A673 (cell line): Measurements from ENCODE around the gene OR10J1. TPM values are rescaled to one million over a fixed set of nuclear protein-coding genes. Genes with fewer than 3 reads are reported as not detected.
A peak's percentile ranks its signal among the peaks of the same experiment; 100 is the strongest.

Experiments
- BruUV-seq: library from RNA; stranded (reverse); fragments of 400-500 nt; replicated peaks from 2 replicates; lab custom pipeline; 2021; lab: Mats Ljungman, UMichigan
- CTCF ChIA-PET: fragments of 300-600 bp; sonication (Branson Sonifier 250); formaldehyde crosslinking; loops from one replicate; lab custom pipeline; 2022; ENCODE audit warnings: antibody characterized with exemption; lab: Charles Lee
- POLR2A ChIA-PET: fragments of 300-600 bp; sonication (Branson Sonifier 250); formaldehyde crosslinking; loops from one replicate; lab custom pipeline; 2022; ENCODE audit warnings: antibody characterized with exemption; ENCODE audit not compliant: low non-redundant PET; lab: Charles Lee
- DNase-seq: peaks from one replicate; pipeline ENCODE4 v3.0.0-alpha.2; 2015; ENCODE audit warnings: low spot score
- H3K27ac ChIP-seq: fragments of 200-600 bp; sonication (generic); 2 replicates; pipeline ENCODE4 v1.5.1; 2016; ENCODE audit warnings: mixed run types, low read depth, mild to moderate bottlenecking, mixed read lengths, antibody characterized with exemption, low read length; ENCODE audit not compliant: poor library complexity, severe bottlenecking
- H3K27me3 ChIP-seq: fragments of 200-600 bp; sonication (generic); replicated peaks from 2 replicates; pipeline ENCODE4 v1.6.1; 2017; ENCODE audit warnings: mixed run types, low read depth, mild to moderate bottlenecking, mixed read lengths, antibody characterized with exemption, low read length; ENCODE audit not compliant: insufficient read depth, poor library complexity
- H3K36me3 ChIP-seq: fragments of 200-600 bp; sonication (generic); 2 replicates; pipeline ENCODE4 v1.6.1; 2016; ENCODE audit warnings: mixed run types, mild to moderate bottlenecking, mixed read lengths, antibody characterized with exemption, low read length; ENCODE audit not compliant: insufficient read depth, poor library complexity, severe bottlenecking
- H3K4me1 ChIP-seq: fragments of 200-600 bp; sonication (generic); 2 replicates; pipeline ENCODE4 v1.6.1; 2017; ENCODE audit warnings: mixed run types, mild to moderate bottlenecking, mixed read lengths, antibody characterized with exemption, low read length; ENCODE audit not compliant: insufficient read depth, poor library complexity, severe bottlenecking
- H3K4me3 ChIP-seq: fragments of 200-600 bp; sonication (generic); 2 replicates; pipeline ENCODE4 v1.5.1; 2016; ENCODE audit warnings: low read depth, mixed run types, mild to moderate bottlenecking, mixed read lengths, low read length; ENCODE audit not compliant: poor library complexity, severe bottlenecking
- H3K9me3 ChIP-seq: fragments of 200-600 bp; sonication (generic); 2 replicates; pipeline ENCODE4 v1.6.1; 2016; ENCODE audit warnings: mixed run types, low read depth, mild to moderate bottlenecking, mixed read lengths, antibody characterized with exemption, low read length; ENCODE audit not compliant: poor library complexity, severe bottlenecking
- CTCF ChIP-seq: fragments of 300-800, 200-600 bp; sonication (generic); conservative IDR thresholded peaks from 2 replicates; pipeline ENCODE4 v1.5.1; 2017; ENCODE audit warnings: low read depth, mild to moderate bottlenecking, antibody characterized with exemption, low read length, moderate library complexity, mixed read lengths
- EZH2 ChIP-seq: fragments of 200-600 bp; sonication (generic); IDR thresholded peaks from 2 replicates; pipeline ENCODE4 v1.6.1; 2017; ENCODE audit warnings: borderline replicate concordance, low read depth, mild to moderate bottlenecking, mixed read lengths, antibody characterized with exemption, low read length; ENCODE audit not compliant: poor library complexity, severe bottlenecking
- intact Hi-C: fragments of 100-400 bp; cut with micrococcal nuclease; formaldehyde crosslinking; loops from one replicate; pipeline ENCODE4 v1.10.0; 2022; ENCODE audit not compliant: unreplicated experiment
- total RNA-seq: library from RNA; stranded (reverse); gene quantifications from 2 replicates; pipeline ENCODE4 v1.2.3, GENCODE V29; 2021

Gene OR10J1
- total RNA-seq, 1 experiment from 2014 or later: not detected

GRCh38 chr1:159421821-159422220 lies 17.7 kb upstream of the OR10J1 start:
- no peak for DNase-seq
- TF ChIP-seq CTCF (peak; percentile 46; the same call in 1 of the 2 replicates), EZH2 (no peak)
- ChIA-PET POLR2A (no interaction called here), CTCF (no interaction called here)
- H3K4me1 ChIP-seq: no peaks in the 10 kb centered on the region
- intact Hi-C loops: loop anchor here (5.0 kb wide), 1 partner anchor 470 kb away; no protein-coding TSS in a partner anchor
- peaks cover 18% of the 10 kb centered on the region for H3K27me3 ChIP-seq
- H3K4me3 ChIP-seq: no peak overlapping the region
- H3K36me3 ChIP-seq: no peaks in the 10 kb centered on the region
- H3K9me3 ChIP-seq: no peaks in the 10 kb centered on the region
- BruUV-seq: no TSS peak
- no peak overlapping the region for H3K27ac ChIP-seq

- no peak for DNase-seq
- POLR2A ChIA-PET: no interaction called here
- Histone ChIP-seq H3K27me3 (peaks cover 28% of the 10 kb centered on the region), H3K9me3 (no peaks in the 10 kb centered on the region), H3K4me3 (no peak overlapping the region), H3K27ac (no peak overlapping the region), H3K4me1 (no peaks in the 10 kb centered on the region), H3K36me3 (no peaks in the 10 kb centered on the region)
- no TSS peak for BruUV-seq
- CTCF ChIA-PET: no interaction called here
- TF ChIP-seq CTCF (no peak), EZH2 (no peak)
- intact Hi-C loops: no loop called here
Measured at GRCh38 chr1:159428536-159428935, 11.0 kb upstream of the OR10J1 start.

GRCh38 chr1:159429074-159429861 lies 10.3 kb upstream of the OR10J1 start:
- DNase-seq: no peak
- H3K27ac ChIP-seq: no peak overlapping the region

More at GRCh38 chr1:159429074-159429861, 10.3 kb upstream of the OR10J1 start:
- TF ChIP-seq EZH2 (no peak), CTCF (no peak)
- intact Hi-C loops: no loop called here
- Histone ChIP-seq H3K27me3 (peaks cover 30% of the 10 kb centered on the region), H3K4me3 (no peak overlapping the region), H3K4me1 (no peaks in the 10 kb centered on the region), H3K36me3 (no peaks in the 10 kb centered on the region), H3K9me3 (no peaks in the 10 kb centered on the region)
- CTCF ChIA-PET: no interaction called here
- BruUV-seq: no TSS peak
- POLR2A ChIA-PET: no interaction called here
